COLO829 (cell line): Measurements from ENCODE around the gene HMX1.
A peak's percentile ranks its signal among the peaks of the same experiment; 100 is the strongest.

Experiments
- DNase-seq: peaks from one replicate; pipeline ENCODE4 v3.0.0; 2012; ENCODE audit warnings: low spot score

HMX1 gene

GRCh38 chr4:8855818-8856245 lies 15.8 kb downstream of the HMX1 start:
- no peak for DNase-seq

DNA sequence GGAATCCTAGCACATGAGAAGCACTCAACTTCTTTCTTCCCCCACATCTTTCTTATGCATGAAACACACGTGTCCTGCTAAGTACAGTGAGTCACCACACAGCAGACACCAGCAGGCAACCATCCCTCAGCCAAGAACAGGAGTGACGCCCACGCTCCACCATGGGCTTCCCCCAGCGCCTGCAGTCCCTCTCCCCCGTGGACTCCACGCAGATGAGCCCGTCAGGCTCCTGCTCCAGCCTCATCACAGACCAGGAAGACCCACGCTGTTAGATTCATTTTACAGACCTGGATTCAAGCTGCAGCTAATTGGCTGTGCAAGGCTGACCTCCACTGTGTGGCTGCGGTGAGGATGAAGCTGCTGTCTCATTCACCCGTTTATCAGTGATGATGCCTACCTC lies 16.7 kb downstream of the HMX1 start:
- peak; percentile 19 for DNase-seq

DNA sequence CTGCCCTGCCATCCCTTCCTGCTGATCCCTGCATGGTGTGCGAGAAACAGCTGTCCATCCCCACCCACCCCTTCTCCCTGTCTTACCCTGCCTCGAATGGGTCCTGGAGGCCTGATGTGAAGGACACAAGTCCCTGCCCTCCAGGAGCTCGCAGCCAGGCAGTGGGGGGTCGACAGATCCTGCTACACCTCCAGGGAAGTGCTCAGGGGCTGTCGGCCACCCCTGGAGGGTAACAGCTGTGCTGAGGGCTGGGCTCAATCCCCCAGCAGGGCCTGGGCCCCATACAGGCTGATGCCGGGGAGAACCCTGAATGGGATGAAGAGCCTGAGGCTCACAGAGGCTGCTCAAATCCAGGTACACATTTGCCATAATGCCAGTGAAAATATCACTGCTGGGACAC lies 17.6 kb downstream of the HMX1 start:
- no peak for DNase-seq

GRCh38 chr4:8853249-8853648 lies 18.4 kb downstream of the HMX1 start:
- no peak for DNase-seq

- DNase-seq, result no peak
These were observed 19.4 kb downstream of the HMX1 start for GRCh38 chr4:8852118-8852704.

- DNase-seq, result no peak
These were observed 20.1 kb downstream of the HMX1 start for GRCh38 chr4:8851321-8852117.

GRCh38 chr4:8850830-8851188 lies 20.8 kb downstream of the HMX1 start:
- DNase-seq, result no peak

DNA sequence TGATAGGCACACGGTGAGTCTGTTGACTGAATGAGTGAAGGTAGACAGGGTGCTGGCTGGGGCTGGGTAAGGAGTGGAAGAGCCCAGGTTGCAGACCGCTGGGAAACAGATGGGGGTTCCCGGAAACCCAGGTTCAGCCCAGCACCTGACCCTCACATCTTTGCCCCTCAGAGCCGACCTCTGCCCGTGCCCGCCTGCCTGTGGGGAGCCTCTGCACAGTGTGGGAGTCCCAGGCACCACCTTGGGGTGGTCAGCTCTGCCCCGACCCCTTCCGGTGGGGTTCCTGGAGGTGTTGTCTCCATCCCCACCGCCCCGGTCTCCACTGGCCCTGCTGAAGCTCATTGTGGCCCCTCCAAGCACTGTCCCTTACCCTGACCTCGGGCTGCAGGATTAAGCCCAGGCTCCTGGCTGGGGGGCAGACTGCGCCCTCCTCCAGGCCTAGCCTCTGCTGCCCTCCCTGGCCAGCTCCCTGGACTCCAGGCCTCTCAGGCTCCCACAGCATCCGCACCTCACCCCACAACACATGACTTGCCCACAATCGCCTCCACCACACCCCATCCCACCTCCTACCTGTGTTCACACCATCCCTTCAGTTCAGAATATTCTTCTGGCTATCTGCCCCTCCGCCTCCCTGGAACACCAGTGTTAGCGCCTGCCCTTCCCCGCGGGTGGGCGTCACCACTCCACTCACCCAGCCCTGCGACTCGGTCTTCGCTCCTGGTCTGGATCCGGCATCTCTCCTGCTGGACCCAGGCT lies 21.4 kb downstream of the HMX1 start:
- DNase-seq, result no peak

DNA sequence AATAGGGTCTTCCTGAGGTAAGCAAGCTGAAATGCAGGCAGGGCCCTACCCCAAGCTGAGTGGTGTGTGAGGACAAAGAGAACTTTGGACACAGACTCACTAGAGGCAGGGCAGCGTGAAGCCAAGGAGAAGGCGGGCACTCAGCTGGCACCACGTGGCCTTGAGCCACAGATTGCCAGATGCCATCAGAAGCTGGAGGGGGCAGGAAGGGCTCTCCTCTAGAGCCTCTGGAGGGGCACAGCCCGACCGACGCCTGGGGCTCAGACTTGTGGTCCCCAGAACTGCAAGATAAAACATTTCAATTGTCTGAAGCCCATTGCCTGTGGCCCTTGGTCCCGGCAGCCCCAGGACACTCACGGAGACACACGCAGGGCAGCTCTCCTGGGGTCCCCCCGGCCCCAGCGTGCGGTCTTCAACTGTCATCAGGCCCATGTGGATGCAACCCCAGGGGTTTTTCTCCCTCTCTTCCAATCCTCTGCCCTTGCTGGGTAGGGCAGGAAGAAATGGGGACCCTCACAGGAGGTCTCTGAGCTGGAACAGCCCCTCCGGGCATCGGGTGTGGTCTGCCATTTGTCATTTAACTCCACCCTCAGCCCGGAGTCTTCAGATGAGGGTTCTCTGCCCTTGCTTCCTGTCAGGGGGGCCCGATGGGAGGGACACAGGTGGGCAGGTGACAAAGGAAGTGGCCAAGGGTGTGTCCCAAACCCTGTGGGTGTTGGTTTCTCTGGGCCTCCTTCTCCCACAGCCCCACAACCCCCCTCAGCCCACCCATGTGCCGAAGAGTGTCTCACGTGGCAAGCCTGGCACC lies 22.2 kb downstream of the HMX1 start:
- DNase-seq, result no peak

DNA sequence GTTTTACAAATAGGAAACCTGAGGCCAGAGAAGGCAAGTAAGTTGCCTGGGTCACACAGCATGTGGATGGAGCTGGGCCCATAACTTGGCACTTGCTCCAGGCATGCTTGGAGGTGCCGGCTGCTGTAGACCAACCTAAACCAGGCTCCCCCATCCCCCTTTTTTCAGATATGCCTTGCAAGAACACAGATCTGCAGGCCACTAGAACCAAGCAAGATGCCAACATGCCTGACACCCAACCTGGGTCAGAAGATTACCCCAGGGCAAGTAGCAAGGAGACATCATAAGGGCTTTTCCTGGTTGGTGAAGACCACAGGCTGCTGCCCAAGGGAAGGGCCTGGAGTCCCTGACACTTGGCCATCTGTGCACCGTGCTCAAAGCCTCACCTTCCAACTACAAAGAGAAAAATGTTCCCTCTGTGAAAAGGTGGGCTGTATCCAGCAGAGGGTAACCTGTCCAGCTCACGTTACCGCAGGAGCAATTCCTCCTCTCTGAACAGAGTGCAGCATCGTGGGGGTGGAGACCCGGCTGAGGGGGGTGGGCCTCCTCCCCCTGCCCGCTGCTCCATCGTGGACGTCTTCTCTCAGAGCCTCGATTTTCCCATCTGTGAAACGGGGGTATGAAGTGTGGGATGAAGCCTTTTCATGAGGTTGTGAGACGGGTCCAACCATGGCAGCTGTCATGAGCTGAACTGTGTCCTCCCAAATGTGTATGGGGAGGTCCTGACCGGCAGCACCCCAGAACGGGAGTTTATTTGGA lies 23.0 kb downstream of the HMX1 start:
- no peak for DNase-seq

- DNase-seq, result no peak
These were observed 23.9 kb downstream of the HMX1 start for GRCh38 chr4:8847764-8848163.

GRCh38 chr4:8847331-8847730 lies 24.3 kb downstream of the HMX1 start:
- DNase-seq, result no peak

GRCh38 chr4:8846826-8847225 lies 24.8 kb downstream of the HMX1 start:
- no peak for DNase-seq

GRCh38 chr4:8846046-8846720 lies 25.5 kb downstream of the HMX1 start:
- DNase-seq, result no peak

GRCh38 chr4:8844976-8845690 lies 26.5 kb downstream of the HMX1 start:
- DNase-seq, result no peak

DNA sequence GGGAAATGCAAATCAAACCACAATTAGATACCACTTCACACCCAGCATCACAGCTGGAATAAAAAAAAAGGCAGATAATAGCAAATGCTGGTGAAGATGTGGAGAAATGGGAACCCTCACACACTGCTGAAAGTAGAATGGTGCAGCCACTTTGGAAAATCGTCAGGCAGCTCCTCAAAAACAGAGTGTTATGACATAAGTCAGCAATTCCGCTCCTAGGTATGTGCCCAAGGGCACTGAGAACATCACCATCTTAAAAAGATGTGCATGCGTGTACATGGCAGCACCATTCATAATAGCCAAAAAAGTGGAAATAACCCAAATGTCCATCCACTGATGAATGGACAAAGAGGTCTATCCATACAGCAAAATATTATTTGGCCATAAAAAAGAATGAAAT lies 28.0 kb downstream of the HMX1 start:
- DNase-seq, result no peak

DNA sequence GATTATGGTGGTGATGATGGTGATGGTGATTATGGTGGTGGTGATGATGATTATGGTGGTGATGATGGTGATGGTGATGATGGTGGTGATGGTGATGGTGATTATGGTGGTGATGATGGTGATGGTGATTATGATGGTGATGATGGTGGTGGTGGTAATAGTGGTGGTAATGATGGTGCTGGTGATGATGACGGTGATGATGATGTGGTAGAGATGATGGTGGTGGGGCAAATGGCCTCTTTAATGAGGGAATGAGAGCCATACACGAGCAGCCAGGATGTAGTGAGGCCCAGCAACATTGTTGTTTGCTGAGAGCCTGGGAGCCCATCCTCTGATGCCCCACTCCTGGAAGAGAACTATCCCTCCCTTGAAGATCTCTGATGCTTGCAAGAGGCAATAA lies 29.0 kb downstream of the HMX1 start:
- no peak for DNase-seq

DNA sequence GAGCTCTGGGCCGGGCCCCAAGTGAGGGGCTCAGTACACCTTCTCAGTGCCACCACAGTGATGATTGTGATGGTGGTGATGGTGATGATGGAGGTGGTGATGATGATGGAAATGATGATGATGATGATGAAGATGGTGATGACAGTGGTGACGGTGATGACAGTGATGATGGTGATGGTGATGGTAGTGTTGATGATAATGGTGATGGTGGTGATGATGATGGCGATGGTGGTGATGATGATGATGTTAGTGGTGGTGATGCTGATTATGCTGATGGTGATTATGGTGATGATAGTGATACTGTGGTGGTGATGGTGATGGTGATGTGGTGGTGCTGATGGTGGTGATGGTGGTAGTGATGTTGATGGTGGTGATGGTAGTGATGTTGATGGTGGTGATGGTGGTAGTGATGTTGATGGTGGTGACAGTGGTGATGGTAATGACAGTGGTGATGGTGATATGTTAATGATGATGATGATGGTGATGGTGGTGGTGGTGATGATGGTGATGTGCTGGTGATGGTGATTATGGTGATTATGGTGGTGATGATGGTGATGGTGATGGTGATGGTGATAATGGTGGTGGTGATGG lies 29.9 kb downstream of the HMX1 start:
- no peak for DNase-seq

DNA sequence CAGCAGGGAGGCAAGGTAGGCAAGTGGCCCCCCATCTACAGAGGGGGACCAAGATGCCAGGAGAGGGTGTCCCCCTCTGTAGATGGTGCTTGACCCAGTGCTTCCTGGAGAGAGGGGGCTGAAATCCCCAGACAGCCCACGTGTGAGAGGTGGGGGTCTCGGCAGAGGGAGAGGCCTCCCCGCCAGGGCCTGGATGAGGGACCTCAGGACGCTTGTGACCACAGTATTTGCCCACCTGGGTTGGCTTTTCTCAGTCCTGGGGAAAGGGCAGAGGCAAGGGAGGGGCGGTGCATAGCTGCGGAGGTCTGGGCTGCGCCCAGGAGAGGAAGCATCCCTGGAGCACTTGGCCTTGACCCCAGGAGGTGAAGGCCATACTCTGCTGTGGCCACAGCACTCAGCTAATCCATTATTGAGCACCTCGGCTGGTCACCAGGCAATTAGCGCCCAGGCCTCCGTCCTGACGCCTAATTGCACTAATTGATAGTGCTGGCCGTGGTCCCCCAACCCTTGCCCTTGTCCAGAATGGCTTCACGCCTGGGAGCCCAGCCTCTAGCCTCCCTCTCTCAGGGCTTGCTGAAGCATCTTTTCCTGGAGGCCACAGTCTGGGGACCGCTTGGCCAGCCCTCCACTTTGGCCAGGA lies 30.7 kb downstream of the HMX1 start:
- DNase-seq, result no peak
